ENCODE data around the gene P2RX5. TPM values are rescaled to one million over a fixed set of nuclear protein-coding genes. Genes with fewer than 3 reads are reported as not detected.
A peak's percentile ranks its signal among the peaks of the same experiment; 100 is the strongest.
"Not testable (repeated sequence)": the region's sequence is repeated elsewhere in the genome, so short reads cannot be mapped to it uniquely, and the experiment has no call there.

The P2RX5 gene
- total RNA-seq, 1 experiment from 2014 or later: 14.5 TPM

DNA sequence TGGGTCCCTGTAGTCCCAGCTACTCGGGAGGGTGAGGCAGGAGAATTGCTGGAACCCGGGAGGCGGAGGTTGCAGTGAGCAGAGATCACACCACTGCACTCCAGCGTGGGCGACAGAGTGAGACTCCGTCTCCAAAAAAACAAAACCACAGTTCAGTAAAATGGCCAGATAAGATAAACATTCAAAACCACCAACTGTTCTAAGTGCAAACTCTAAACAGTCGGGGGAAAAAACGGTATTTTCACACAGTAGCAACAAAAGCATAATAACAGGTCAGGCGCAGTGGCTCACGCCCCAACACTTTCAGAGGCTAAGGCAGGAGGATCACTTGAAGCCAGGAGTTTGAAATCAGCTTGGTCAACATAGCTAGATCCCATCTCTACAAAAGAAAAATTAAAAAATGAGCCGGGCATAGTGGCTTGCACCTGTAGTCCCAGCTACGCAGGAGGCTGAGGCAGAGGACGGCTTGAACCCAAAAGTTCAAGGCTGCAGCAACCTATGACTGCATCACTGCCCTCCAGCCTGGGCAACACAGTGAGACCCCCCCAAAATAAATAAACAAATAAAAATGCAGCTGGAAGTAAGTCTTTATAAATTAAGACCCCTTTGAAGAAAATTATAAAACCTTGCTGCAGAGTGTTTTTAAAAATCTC is 17.0 kb upstream of the P2RX5 start:
- no peak for DNase-seq (ENCODE audit: low read depth)

DNA sequence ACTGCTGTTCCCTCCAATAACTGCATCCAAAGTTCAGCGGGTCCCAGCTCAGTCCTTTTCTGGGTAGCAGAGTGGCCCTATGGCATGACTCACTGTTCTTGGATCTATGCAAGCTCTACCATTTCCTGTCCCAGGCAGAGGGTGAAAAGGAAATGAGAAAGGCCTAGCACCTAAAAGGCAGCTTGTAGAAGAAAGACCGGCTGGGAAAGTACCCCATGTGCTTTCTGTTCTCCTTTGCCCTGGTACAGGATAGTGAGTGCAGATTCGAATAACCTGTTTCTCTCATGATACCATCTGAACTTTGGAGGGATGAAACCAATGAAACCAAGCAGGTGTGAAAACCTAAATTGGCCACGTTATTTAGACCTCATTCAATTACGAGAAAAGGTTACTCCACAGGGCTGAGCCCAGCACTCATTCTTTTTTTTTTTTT is 15.0 kb upstream of the P2RX5 start:
- DNase-seq (ENCODE audit: low read depth): peak; percentile 74

DNA sequence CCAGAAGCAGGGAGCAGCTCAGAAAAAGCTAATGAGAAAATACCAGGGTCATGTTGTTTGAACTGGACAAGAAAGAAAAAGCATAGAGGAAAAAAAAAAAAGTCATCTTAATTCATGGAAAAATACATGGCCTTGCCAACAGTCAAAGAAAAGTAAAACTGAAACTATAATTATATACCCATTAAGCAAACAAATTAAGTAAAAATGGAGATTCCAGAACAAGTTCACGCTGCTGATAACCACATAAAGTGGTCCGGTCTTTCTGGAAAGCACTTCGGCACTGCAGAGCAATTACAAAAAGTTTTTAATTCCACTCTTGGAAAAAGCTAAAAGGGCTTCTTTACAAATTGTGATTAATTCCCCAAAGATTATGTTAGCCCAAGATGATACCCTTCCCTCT is 12.4 kb upstream of the P2RX5 start:
- no peak for DNase-seq (ENCODE audit: low read depth)

DNA sequence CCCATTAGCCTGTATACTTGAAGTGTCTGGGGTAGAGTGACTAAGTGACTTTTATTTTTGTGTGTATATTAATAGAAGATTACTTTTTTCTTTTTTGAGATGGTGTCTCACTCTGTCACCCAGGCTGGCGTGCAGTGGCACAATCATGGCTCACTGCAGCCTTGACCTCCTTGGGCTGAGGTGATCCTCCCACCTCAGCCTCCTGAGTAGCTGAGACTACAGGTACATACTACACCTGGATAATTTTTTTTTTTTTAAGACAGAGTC is 9.7 kb upstream of the P2RX5 start:
- not testable (repeated sequence) for DNase-seq (ENCODE audit: low read depth)

DNA sequence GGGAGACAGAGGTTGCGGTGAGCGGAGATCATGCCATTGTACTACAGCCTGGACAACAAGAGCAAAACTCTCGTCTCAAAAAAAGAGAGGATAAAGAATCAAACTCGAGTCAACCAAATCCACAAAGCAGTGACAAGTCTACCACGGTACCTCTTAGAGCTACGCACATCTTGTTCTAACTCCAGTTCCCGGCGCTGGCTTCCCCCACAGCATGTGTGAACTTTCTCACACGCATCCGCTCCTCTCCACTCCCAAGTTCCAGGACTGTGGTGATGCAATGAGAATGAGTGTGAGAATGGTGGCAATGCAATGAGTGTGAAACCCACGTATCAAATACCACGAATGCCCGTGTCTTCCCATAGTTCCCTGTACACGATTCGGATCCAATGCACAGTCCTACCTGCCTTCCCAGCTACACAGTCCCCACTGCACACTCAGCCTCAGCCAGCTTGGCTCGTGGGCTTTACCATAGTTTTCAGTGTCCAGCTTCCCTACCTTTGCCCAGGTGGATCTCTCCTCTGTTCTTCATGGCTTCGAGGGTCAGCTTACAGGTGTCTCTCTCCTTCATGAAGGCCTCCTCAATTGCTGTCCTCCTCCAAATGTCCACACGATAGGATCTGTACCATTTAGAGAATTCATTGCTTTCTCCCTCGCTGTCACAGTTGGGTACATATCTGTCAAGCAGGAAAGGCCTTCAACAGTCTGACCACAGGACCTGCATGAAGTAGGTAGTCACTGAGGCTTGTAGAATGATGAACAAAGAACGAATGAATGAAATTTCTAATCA is 9.2 kb upstream of the P2RX5 start:
- DNase-seq (ENCODE audit: low read depth): no peak

DNA sequence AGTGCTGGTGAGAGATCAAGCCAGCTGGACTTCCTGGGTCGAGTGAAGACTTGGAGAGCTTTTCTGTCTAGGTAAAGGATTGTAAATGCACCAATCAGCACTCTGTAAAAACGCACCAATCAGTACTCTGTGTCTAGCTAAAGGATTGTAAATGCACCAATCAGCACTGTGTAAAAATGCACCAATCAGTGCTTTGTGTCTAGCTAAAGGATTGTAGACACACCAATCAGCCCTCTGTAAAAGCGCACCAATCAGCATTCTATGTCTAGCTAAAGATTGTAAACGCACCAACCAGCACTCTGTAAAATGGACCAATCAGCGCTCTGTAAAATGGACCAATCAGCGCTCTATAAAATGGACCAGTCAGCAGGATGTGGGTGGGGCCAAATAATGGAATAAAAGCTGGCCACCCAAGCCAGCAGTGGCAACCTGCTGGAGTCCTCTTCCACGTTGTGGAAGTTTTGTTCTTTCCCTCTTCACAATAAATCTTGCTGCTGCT is 6.1 kb upstream of the P2RX5 start:
- not testable (repeated sequence) for DNase-seq (ENCODE audit: low read depth)

DNA sequence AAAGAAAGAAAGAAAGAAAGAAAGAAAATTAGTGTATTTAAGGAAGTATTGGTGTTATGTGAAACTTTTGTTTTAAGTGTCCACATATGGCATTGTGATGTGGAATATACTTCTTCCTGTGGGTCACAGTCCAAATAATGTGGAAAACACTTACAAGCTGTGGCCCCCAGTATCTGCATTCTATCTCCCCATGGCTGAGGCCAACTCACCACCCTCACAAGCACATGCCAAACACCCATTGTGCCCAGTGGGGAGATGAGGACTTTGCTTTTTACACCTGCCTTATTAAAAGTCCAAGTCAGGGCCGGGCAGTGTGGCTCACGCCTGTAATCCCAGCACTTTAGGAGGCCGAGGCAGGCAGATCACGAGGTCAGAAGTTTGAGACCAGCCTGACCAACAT is 4.0 kb upstream of the P2RX5 start:
- no peak for DNase-seq (ENCODE audit: low read depth)

DNA sequence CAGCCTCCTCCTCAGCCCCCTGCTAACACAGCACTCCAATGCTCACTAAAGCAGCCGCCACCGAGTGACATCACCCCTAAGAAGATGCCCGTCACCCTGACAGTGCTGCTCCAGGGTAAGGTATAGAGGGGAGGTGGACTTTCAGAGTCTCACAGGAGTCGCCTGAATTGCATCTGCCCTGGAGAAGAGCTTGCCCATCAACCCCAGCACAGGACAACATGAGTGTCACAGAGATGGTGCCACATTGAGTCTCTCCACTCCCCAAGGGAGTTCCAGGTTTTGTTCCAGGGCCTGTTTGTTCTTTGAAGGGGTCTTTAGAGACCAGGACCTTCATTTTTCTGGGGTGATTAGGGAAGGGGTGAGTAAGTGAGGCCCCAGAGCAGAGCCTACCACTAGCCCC is 2.2 kb upstream of the P2RX5 start:
- no peak for DNase-seq (ENCODE audit: low read depth)

DNA sequence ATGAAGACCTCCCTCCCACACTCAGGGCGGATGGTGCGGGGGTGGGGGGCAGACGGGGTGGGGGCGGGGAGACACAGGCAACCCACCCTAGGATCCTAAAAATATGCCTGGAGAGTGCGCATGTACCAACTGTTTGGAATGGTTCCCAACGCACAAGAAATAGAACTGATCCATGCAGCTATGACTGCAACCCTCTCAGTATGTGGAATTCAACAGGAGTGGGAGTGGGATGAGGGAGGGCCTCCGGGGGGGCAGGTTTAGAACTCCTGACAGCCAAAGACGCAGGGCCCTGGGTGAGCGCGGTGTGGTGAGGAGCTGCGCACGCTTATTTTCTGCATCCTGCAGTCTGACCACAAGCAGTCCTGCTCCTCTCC is 1.1 kb upstream of the P2RX5 start:
- DNase-seq (ENCODE audit: low read depth): no peak

DNA sequence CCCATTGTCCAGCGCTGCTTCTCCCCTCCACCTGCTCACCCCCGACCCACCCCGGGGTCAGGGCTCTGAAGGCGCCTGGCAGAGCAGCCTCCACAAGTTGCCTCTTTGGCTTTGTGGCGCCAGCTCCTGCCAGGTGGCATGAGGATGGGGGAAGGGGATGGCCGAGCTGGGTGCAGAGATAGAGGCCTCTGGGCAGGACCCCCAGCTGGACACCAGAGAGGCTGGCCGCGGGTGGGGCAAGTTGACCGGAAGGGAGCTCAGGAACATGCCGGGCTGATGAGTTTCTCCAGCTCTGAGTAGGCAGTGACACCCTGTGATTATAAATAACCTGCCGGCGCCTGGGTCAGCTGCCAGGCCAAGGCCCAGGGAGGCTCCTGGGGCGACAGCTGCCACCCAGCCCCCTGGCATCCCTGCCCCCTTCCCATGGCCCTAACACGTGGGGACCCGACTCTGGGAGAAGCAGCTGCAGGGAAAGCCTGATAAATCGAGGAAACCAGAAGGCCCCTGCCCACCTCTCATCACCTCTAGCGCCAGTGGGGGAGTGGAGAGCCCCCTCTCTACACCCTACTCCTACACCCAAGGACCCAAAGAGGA is 729 bp downstream of the P2RX5 start:
- no peak for DNase-seq (ENCODE audit: low read depth)

DNA sequence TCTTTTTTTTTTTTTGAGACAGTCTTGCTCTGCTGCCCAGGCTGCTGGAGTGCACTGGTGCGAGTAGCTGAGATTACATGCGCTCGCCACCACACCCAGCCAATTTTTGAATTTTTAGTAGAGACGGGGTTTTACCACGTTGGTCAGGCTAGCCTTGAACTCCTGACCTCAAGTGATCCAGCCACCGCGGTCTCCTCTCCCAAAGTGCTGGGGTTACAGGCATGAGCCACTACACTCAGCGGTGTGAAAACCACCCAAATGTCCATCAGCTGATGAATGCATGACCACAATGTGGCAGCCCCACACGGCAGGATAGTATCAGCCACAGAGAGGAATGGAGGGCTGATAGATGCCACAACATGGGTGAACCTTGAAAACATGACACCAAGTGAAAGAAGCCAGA is 2.1 kb downstream of the P2RX5 start:
- no peak for DNase-seq (ENCODE audit: low read depth)

DNA sequence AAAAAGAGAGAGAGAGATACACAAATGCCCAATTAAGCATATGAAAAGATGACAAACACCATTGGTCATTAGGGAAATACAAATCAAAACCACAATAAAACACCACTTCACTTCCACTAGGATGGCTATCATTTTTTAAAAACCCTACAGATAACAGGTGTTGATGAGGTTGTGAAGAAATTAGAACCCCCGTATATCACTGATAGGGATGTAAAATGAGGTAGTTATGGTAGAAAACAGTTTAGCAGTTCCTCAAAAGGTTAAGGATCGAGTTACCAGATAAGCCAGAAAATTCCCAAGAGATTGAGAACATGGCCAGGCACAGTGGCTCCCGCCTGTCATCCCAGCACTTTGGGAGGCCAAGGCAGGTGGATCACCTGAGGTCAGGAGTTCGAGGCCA is 2.8 kb downstream of the P2RX5 start:
- DNase-seq (ENCODE audit: low read depth): no peak

DNA sequence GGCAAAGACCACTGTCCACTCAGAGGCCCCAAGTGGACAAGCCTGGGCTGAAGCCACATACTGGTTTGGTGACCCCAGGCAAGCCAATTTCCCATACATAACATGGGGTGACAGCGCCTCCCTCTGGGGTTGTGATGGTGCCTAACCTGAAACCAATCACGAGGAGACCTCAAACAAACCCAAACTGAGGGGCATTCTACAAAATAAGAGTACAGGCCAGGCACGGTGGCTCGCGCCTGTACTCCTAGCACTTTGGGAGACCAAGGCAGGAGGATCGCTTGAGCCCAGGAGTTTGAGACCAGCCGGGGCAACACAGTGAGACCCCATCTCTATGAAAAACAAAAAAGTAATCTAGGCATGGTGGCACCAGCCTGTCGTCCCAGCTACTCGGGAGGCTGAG is 3.6 kb downstream of the P2RX5 start:
- DNase-seq (ENCODE audit: low read depth): no peak

DNA sequence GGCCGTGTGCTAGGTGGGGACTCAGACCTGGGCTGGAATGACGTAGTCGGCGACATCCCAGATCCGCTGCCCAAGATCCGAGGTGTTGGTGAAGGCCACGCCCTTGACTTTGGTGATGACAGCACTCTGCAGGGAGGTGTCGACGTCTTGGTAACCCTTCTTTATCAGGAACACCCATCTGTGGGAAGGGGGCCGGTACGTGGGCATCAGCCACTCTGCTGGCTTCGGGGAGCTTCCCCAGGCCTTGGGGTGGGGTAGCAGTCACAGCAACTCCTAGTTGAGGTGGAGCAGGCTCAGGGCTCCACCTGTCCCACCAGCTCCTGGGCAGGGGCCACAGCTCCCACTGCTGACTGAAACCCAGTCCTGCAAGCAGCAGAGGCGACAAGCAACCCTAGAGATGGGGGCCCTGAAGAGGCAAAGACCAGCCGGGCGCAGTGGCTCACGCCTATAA is 4.3 kb downstream of the P2RX5 start:
- no peak for DNase-seq (ENCODE audit: low read depth)

DNA sequence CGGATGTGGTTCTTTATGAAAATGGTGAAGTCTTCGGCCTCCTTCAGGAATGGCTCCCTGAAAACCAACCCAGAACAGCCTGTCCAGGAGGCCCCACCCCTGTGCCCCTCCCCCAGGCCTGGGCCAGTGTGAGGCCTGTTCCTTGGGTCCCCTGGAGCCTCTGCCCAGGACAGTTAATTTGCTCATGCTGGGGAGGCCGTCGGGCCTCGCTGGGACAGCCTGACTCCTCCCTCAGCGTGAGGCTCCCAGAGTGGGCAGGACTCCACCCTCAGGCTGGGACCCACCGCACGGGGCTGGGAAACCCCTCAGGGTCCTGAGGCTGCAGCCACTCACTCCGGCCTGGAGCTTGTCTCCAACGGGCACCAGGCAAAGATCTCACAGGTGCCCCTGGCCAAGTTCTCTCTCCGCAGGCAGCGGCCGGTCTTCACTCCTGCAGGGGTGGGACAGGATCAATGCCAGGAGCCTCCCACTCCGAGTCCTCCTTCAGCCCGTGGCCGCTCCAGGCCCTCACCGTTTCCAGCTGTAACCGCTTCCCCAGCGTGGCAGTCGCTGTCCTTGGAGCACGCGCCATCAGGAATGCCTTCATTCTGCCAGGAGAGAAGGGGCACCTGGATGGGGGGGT is 5.8 kb downstream of the P2RX5 start:
- no peak for DNase-seq (ENCODE audit: low read depth)

DNA sequence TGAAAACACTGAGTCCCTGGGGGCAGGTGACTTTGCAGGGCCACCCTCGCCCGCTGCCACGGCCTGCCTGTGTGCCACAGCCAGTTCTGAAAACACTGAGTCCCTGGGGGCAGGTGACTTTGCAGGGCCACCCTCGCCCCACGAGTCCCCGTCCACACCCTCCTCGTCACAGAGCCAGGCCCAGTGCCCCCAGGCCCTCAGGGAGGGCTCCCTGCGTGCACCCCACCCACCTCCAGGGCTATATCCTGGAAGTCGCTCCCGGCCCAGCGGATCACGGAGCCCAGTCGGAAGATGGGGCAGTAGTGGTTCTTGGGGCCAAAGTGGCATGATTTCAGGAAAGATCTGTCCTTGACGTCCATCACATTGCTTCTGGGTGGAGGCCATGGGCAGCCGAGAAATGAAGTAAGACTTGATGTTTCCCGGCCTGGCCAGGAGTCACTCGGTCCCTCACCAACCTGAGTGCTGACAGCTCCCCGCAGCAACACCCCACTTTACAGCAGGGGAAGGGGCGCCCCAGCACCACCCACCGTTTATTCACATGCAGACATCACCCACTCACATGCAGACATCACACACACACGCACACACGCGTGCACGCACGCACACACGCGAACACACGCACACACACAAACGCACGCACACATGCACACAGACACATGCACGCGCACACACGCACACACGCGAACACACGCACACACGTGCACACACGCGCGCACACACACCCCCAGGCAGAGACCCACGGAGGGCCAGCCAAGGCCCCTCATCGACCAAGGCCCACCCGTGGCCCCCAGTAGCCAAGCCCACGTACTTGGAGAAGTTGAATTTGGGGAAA is 6.5 kb downstream of the P2RX5 start:
- DNase-seq (ENCODE audit: low read depth): no peak

DNA sequence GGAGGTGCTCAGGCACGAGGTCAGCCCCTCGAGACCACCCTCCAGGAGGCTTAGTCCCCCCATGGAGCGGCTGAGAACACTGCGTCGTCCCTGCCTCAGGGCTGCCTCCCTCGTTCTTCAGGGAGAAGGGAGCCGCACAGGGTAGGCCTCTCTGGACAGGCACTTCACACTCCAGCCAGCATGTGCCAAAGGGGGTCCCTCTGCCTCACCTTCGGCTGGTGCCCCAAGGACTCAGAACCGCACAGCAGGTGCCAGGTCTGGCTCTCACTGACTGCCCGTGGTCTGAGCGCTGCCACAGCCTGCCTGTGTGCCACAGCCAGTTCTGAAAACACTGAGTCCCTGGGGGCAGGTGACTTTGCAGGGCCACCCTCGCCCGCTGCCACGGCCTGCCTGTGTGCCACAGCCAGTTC is 7.1 kb downstream of the P2RX5 start:
- no peak for DNase-seq (ENCODE audit: low read depth)

DNA sequence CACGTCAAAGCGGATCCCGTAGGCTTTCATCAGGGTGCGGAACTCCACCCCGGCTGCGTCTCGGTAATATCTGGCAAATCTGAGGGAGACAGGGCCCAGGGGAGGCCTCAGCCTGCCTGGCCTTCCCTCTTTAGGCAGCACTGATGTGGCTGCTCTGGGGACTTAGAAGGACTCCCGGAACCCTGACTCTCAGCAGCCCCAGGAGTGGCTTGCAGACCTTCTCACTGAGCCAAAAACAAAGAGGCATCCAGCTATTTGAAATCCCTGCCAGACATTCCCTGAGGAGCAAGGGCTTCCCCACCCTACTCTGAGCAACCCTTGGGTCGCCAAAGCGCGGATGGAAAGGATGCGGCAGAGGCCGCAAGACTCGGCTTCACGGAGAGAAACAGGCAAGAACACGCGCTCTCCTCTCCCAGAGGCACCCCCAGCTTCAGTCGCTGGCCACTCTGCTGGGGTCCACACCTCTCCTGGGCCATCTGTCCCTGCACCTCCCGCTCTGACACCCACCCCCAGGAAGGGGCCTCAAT is 7.9 kb downstream of the P2RX5 start:
- DNase-seq (ENCODE audit: low read depth): no peak

DNA sequence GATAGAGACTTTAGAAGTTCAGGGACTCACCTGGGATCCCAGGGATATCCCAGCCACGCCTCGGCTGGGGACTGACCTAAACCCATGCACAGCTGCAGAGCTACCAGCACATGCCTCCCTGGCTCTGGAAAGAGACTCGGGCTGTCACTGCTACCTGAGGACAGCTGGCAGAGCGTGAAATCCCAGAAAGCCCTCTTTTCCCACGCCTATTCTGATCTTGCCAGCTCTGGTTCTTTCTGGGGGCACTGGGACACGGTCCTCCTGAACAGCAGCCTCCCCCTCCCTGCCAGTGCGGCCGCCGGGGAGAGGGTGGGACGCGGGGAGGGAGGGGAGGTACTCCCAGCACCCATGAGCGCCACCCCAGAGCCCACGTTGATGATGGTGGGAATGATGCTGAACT is 10.8 kb downstream of the P2RX5 start:
- DNase-seq (ENCODE audit: low read depth): no peak

DNA sequence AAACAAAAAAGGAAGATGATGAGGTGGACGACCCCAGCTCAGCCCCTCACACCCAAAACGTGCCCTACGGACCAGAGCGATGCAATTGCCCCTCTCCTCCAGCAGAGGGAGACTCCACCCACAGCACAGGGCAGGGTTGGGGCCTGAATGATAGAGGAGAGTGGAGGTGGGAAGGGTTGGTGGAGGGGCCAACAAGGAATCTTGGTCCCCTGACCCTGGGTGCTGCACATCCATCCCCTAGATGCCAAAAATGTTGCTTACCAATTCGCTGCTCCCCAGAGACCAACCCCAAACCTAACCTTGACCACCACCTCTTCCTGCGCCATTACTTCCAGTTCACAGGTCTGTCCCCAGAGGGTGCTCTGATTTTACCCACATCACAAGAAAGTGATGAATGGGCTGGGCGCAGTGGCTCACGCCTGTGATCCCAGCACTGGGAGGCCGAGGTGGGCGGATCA is 12.9 kb downstream of the P2RX5 start:
- peak; percentile 46 for DNase-seq (ENCODE audit: low read depth)

DNA sequence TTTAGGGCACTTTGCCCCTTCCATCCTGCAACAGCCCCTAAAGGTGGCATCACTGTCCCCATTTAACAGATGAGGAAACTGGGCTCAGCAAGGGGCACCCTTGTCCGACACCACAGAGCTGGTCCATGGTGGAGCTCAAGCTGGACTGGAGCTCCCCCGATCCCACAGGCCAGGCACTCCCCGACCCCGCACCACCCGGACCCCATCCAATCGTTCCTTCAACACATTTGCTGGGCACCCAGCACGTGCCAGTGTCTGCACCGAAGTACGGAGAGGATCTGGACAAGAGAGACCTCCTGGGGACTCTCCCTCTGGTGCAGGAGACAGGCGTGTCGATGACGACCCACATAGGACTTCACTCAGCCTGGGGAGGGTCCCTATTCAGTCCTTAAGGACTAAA is 13.9 kb downstream of the P2RX5 start:
- DNase-seq (ENCODE audit: low read depth): no peak

DNA sequence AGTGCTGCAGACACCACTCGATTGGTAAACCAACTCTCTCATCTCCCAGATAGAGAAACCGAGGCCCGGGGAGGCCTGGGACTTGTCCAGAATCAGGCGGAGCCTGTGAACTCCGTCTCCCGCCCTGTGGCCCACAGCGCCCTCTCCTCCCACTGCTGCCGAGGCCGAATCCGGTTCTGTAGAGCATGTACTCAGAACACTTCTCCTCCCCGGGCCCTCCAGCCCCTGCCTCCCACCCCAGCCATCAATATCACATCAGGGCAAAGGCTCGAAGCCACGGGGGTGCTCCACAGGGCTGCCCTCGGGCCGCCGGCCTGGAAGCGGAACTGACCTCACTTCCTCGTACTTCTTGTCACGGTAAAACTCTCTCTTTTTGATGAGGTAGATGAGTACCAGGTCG is 14.4 kb downstream of the P2RX5 start:
- DNase-seq (ENCODE audit: low read depth): no peak

All from Daoy (cell line).